NB4 (cell line): ENCODE measurements around the gene TNFRSF6B.

ENCODE experiments used
- DNase-seq: peaks from one replicate; pipeline ENCODE4 v3.0.0; 2010; ENCODE audit warnings: low read depth
- H3K4me3 ChIP-seq: one replicate; pipeline ENCODE4 v1.5.1; 2011; ENCODE audit warnings: mild to moderate bottlenecking, low read depth, low read length, moderate library complexity
- CTCF ChIP-seq: IDR thresholded peaks from one replicate; pipeline ENCODE4 v1.5.1; 2012; ENCODE audit warnings: low read depth, low read length
- MAX ChIP-seq: IDR thresholded peaks from 2 replicates; pipeline ENCODE4 v1.6.1; 2011; ENCODE audit warnings: low read depth, low read length
- MYC ChIP-seq: IDR thresholded peaks from 2 replicates; pipeline ENCODE4 v1.6.1; 2011; ENCODE audit warnings: low read depth, low read length
- POLR2A ChIP-seq: IDR thresholded peaks from 2 replicates; pipeline ENCODE4 v1.6.1; 2011; ENCODE audit warnings: mild to moderate bottlenecking; ENCODE audit not compliant: insufficient read length; ENCODE audit errors: extremely low read depth

Gene TNFRSF6B

GRCh38 chr20:63697868-63698545 lies 1.6 kb downstream of the TNFRSF6B start:
- TF ChIP-seq MAX (no peak), CTCF (no peak), MYC (no peak), POLR2A (no peak)
- H3K4me3 ChIP-seq: no peak overlapping the region
- no peak for DNase-seq

- peak; percentile 63; the same call in 1 of the 2 replicates for TF ChIP-seq MYC
- peak; percentile 6 for TF ChIP-seq POLR2A
- TF ChIP-seq CTCF: no peak
- peak; percentile 43; the same call in 1 of the 2 replicates for TF ChIP-seq MAX
- H3K4me3 ChIP-seq: no peak overlapping the region
- DNase-seq: peak; percentile 87
Observed at GRCh38 chr20:63698739-63699465, 2.5 kb downstream of the TNFRSF6B start.

- DNase-seq: peak; percentile 76
- H3K4me3 ChIP-seq: no peak overlapping the region
- TF ChIP-seq POLR2A: peak; percentile 4
- no peak for TF ChIP-seq MAX
- no peak for TF ChIP-seq CTCF
Observed at GRCh38 chr20:63699466-63700198, 3.2 kb downstream of the TNFRSF6B start.

GRCh38 chr20:63700199-63701050 lies 4.0 kb downstream of the TNFRSF6B start:
- TF ChIP-seq MAX (no peak), POLR2A (peak; percentile 14)
- no peak for DNase-seq
- no peak overlapping the region for H3K4me3 ChIP-seq

GRCh38 chr20:63701051-63701328 lies 4.5 kb downstream of the TNFRSF6B start:
- no peak overlapping the region for H3K4me3 ChIP-seq
- no peak for DNase-seq
- TF ChIP-seq MAX: no peak
- no peak for TF ChIP-seq CTCF
- TF ChIP-seq MYC: no peak
- no peak for TF ChIP-seq POLR2A
